Esophagus (tissue), 2 donors: ENCODE measurements around the gene CPLX1. TPM values are rescaled to one million over a fixed set of nuclear protein-coding genes. Genes with fewer than 3 reads are reported as not detected.
"Not testable (repeated sequence)": the region's sequence is repeated elsewhere in the genome, so short reads cannot be mapped to it uniquely, and the experiment has no call there.

Experiments used
- H3K27ac ChIP-seq, 2 donors: one replicate each; pipeline ENCODE4 v1.5.1; 2013; ENCODE audit warnings: low read depth in 2 of 2, mild to moderate bottlenecking in 2 of 2, inconsistent platforms in 1 of 2, low read length in 1 of 2, moderate library complexity in 1 of 2
- H3K27me3 ChIP-seq, 2 donors: one replicate each; pipeline ENCODE4 v1.6.1; 2013; ENCODE audit warnings: low read length in 2 of 2, control low read depth in 1 of 2, mild to moderate bottlenecking in 1 of 2; ENCODE audit not compliant: insufficient read depth in 2 of 2, control insufficient read depth in 1 of 2
- H3K36me3 ChIP-seq, 2 donors: one replicate each; pipeline ENCODE4 v1.6.1; 2013; ENCODE audit warnings: low read length in 1 of 2; ENCODE audit not compliant: control insufficient read depth in 2 of 2, insufficient read depth in 2 of 2
- H3K4me1 ChIP-seq, 2 donors: one replicate each; pipeline ENCODE4 v1.6.1; 2013; ENCODE audit warnings: low read length in 1 of 2; ENCODE audit not compliant: control insufficient read depth in 2 of 2, insufficient read depth in 2 of 2
- H3K4me3 ChIP-seq, 2 donors: one replicate each; pipeline ENCODE4 v1.5.1; 2013; ENCODE audit warnings: low read length in 2 of 2, mild to moderate bottlenecking in 2 of 2, low read depth in 1 of 2, moderate library complexity in 1 of 2
- H3K9me3 ChIP-seq, 2 donors: one replicate each; pipeline ENCODE4 v1.6.1; 2013; ENCODE audit warnings: mild to moderate bottlenecking in 2 of 2, low read depth in 1 of 2, low read length in 1 of 2, moderate library complexity in 1 of 2; ENCODE audit not compliant: control insufficient read depth in 2 of 2, insufficient read depth in 1 of 2
- WGBS, 2 donors: extraction: QIAGEN DNeasy Blood & Tissue Kit; methylation state at CpG; one replicate each; pipeline ENCODE4 v1.1.7; 2013; 5-methylcytosine and 5-hydroxymethylcytosine counted together
- polyA plus RNA-seq, 2 donors: library from polyadenylated mRNA; stranded (reverse); fragments of 200-250 nt; gene quantifications; one replicate each; pipeline ENCODE4 v1.2.3, GENCODE V29; 2013
- donor health status: healthy with polysubstance abuse.
- donor health status: Bipolar disorder and iron deficiency.

Gene CPLX1
- polyA plus RNA-seq, 2 donors, result 0.74 to 2.8 TPM

DNA sequence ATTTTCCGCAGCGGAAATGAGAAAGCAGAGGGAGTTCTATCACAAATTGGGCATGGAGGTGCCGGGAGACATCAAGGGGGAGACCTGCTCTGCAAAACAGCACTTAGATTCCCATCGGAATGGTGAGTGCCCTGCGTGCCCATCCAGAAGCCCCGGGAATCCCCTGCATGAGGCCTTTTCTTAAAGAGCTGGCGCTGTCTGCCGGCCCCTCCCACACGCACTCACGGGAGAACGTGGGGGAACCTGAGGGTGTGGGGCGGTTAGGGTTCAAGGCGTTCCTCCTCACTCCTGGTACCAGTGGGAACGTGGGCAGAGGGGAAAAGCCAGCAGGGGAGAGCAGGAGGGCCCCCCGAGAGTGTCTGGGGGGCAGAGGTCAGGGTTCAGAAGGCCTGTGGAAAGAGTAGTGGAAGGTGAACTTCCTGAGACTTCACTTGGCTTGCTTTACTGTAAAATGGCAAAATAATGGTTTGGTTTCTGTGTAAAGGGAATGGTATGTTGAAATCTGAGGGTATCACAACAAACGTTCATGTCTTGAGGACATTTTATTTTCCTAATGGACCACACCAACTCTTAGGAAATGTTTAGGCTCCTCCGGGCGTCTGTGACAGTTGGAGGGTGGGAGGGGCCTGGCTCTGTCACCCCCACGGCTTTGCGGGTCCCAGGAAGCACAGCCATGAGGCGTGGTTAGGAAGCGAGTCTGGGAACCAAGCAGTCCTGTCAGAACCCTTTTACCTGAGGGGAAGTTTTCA, 82.3 kb downstream of the CPLX1 start:
- WGBS, 2 donors, result 74 to 75% methylated on average over 22 of the region's 22 CpGs

DNA sequence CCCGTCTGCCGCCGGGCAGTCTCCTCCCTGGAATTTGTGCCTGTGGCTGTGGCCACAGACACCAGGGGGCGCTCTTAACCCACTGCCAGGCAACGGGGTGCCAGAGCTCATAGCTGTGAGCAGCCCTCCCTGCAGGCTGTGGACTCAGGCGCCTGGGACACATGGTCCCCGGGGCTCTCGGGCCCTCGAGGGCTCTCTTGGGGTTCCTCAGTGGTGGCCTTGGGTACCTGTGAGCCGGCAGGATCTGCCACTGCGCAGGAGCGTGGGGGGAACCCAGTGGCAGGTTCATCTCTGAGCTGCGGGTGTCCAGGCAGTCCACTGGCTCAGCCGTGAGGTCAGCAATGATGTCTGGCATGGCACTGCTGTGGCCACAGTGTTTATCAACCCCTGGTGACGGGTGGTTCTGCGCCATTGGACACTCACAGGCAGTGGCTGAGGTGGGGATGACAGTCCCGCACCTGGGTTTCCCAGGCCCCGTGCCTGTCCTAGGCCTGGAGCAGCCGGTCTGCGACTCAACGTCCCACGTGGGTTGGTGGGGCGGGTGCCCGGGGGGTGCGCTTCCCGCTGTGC, 83.1 kb downstream of the CPLX1 start:
- H3K27me3 ChIP-seq, result no peaks in the 10 kb centered on the region
- peaks cover 8 to 27% of the 10 kb centered on the region in 2 donors for H3K36me3 ChIP-seq
- H3K9me3 ChIP-seq, result no peaks in the 10 kb centered on the region
- H3K27ac ChIP-seq, result no peak overlapping the region
- 71 to 73% methylated on average over 26 of the region's 26 CpGs for WGBS, 2 donors
- no peaks in the 10 kb centered on the region for H3K4me1 ChIP-seq
- H3K4me3 ChIP-seq, result no peak overlapping the region

More for the DNA sequence above, 82.3 kb downstream of the CPLX1 start:
- Histone ChIP-seq H3K4me3 (no peak overlapping the region), H3K9me3 (no peaks in the 10 kb centered on the region), H3K27me3 (no peaks in the 10 kb centered on the region), H3K4me1 (no peaks in the 10 kb centered on the region), H3K36me3 (peaks cover 8 to 26% of the 10 kb centered on the region in 2 donors), H3K27ac (no peak overlapping the region)

DNA sequence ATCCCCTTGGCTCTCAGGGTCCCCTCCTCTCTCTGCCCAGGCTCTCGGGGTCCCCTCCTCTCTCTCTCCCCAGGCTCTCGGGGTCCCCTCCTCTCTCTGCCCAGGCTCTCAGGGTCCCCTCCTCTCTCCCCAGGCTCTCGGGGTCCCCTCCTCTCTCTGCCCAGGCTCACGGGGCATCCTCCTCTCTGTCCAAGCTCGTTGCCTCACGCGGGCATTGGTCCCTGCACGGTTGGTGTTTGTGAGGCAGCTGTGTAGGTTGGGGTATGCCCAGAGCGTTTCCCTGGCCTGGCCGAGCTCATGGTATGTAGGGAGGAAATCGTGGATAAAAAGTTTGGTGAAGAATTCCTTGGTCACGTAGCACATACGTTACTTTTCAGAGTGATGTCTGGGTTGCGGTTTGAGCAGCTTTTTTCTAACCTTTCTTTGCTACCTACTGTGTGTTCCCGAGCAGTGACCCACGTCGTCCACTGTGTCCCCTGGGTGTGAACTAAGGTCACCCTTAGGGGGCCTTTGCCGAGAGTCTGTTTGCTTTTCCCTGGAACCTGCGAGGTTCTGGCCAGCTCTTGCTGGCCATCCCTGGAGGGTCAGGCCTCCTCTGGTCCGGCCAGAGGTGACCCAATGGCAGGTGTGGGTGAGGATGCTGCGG, 83.7 kb downstream of the CPLX1 start:
- Histone ChIP-seq H3K36me3 (peaks cover 12 to 32% of the 10 kb centered on the region in 2 donors), H3K9me3 (no peaks in the 10 kb centered on the region)
- 79 to 80% methylated on average over 21 of the region's 21 CpGs for WGBS, 2 donors

DNA sequence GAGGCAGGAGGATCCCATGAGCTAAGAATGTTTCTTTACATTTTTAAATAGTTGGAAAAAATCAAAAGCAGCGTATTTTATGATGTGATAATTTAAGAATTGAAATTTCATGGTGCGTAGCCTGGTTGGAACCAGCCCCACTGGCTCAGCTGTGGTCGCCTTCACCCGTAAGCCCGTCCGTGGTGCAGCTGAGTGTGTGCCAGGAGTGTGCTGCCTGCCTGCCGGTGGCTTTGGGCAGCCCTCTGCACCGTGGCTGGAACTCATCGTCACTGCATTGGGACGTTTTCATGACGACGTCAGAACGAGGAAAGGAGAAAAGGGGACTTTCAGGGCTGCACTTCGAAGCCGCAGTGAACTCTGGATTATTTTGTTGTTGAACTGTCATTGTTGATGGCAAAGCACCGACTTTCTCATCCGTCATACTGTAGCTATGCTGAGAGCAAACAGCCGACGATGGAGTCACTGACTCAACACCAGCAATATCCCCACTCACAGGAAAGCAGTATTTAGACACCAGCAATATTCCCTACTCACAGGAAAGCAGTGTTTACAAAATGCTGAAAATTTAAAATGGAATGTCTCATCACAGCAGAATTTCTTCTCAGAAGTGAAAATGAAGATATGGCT, 85.2 kb downstream of the CPLX1 start:
- H3K4me1 ChIP-seq, result no peaks in the 10 kb centered on the region
- WGBS, 2 donors, result 78 to 83% methylated on average over 19 of the region's 19 CpGs
- H3K27me3 ChIP-seq, result no peaks in the 10 kb centered on the region
- H3K36me3 ChIP-seq, result peaks cover 12 to 36% of the 10 kb centered on the region in 2 donors
- no peak overlapping the region for H3K27ac ChIP-seq
- no peak overlapping the region for H3K4me3 ChIP-seq
- no peaks in the 10 kb centered on the region for H3K9me3 ChIP-seq

More for the DNA sequence above, 83.7 kb downstream of the CPLX1 start:
- Histone ChIP-seq H3K4me3 (no peak overlapping the region), H3K27ac (no peak overlapping the region), H3K27me3 (no peaks in the 10 kb centered on the region), H3K4me1 (no peaks in the 10 kb centered on the region)

DNA sequence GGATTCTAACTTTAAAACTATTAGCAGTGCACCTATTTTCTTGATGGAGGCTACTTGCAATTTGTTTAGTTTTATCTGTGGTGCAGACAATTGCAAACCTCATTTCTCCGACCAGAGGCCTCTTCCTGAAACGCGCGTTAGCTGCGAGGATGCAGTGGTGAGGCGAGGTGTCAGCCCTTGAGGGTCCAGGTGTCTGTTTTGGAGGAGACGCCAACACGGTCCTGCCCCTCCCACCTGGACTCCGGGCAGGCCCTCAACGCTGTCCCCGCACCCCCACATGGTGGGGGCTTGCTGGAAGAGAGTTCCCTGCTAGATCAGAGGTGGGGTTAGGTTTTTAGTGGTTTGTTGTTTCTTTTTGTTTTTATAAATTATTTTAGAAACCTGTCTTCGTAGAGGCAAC, 85.9 kb downstream of the CPLX1 start:
- Histone ChIP-seq H3K4me3 (no peak overlapping the region), H3K36me3 (peaks cover 15 to 41% of the 10 kb centered on the region in 2 donors), H3K4me1 (no peaks in the 10 kb centered on the region), H3K27me3 (no peaks in the 10 kb centered on the region), H3K27ac (no peak overlapping the region), H3K9me3 (no peaks in the 10 kb centered on the region)
- WGBS, 2 donors, result 84 to 86% methylated on average over 12 of the region's 12 CpGs

DNA sequence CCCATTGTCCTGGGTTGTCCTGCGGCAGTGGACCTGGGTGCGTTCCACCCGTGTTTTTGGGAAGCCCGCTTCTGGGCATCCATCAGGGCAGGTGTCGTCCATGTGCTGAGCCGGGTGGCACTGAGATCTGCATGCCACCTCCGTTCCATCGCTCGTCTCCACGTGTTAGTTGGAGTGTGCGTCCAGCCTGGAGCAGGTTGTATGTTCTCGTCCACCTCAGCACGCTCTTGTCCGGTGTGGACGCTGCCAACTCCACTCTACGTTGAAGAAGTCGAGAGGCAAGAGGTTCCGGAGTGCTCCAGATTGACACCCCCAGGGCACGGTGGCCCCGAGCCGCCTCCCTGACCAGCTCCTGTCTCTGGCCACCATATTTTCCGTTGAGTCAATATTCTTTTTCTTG, 86.4 kb downstream of the CPLX1 start:
- Histone ChIP-seq H3K9me3 (no peaks in the 10 kb centered on the region), H3K4me1 (no peaks in the 10 kb centered on the region), H3K4me3 (no peak overlapping the region), H3K27me3 (no peaks in the 10 kb centered on the region), H3K36me3 (peaks cover 15 to 46% of the 10 kb centered on the region in 2 donors), H3K27ac (no peak overlapping the region)
- 95 to 96% methylated on average over 22 of the region's 22 CpGs for WGBS, 2 donors

DNA sequence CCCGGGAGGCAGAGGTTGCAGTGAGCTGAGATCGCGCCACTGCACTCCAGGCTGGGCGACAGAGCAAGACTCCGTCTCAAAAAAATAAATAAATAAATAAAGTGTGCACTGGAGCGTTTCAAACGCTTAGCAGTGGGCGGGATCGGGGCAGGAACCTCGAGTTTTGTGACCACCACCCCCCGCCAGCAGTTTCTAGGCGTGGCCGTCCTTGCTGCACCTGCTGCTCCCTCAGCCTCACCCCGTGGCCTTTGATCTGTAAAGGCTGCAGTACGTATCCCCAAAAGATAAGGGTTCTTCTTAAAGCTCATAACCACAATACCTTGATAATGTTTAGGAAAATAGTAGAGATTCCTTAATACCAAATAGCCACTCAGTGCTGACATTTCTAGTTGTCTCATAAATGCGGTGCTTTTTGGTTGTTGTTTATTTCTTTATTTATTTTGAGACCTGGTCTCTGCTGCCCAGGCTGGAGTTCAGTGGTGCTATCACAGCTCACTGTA, 87.1 kb downstream of the CPLX1 start:
- H3K4me3 ChIP-seq, result no peak overlapping the region
- 81 to 85% methylated on average over 16 of the region's 16 CpGs for WGBS, 2 donors
- H3K9me3 ChIP-seq, result no peaks in the 10 kb centered on the region
- peaks cover 18 to 51% of the 10 kb centered on the region in 2 donors for H3K36me3 ChIP-seq
- H3K27ac ChIP-seq, result no peak overlapping the region
- no peaks in the 10 kb centered on the region for H3K27me3 ChIP-seq
- no peaks in the 10 kb centered on the region for H3K4me1 ChIP-seq

DNA sequence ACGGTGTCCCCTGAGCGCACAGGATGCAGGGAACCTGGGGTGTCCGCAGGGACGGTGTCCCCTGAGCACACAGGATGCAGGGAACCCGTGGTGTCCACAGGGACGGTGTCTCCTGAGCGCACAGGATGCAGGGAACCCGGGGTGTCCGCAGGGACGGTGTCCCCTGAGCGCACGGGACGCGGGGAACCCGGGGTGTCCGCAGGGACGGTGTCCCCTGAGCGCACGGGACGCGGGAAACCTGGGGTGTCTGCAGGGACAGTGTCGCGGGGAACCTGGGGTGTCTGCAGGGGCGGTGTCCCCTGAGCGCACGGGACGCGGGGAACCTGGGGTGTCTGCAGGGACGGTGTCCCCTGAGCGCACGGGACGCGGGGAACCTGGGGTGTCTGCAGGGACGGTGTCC, 89.4 kb downstream of the CPLX1 start:
- H3K4me3 ChIP-seq, H3K27me3 ChIP-seq, H3K27ac ChIP-seq, H3K4me1 ChIP-seq, H3K9me3 ChIP-seq: not testable (repeated sequence)
- peaks cover 21 to 65% of the 10 kb centered on the region in 2 donors for H3K36me3 ChIP-seq
- 97 to 98% methylated on average over 27 to 33 of the region's 34 CpGs for WGBS, 2 donors

DNA sequence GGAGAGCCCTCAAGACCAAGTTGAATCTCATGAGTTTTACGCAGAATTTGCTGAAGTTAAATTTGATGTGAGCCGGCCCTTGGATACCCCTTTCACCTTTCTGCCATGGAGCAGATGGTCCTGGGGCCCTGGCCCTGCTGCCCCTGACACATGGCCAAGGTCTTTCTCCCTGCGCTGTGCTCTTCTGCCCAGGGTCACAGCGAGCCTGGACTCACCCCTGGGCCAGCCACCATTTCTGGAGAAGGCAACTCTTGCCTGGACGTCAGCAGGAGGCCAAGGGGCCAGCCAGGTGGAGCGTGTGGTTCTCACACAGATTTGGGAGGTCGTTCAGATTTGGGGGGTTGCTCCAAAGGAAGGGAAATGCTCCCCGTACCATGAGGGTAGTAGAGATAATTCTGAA, 90.3 kb downstream of the CPLX1 start:
- peaks cover 0 to 5% of the 10 kb centered on the region in 2 donors for H3K9me3 ChIP-seq
- H3K4me3 ChIP-seq, result no peak overlapping the region
- no peak overlapping the region for H3K27ac ChIP-seq
- no peaks in the 10 kb centered on the region for H3K27me3 ChIP-seq
- WGBS, 2 donors, result 95 to 96% methylated on average over 8 of the region's 8 CpGs
- no peaks in the 10 kb centered on the region for H3K4me1 ChIP-seq
- H3K36me3 ChIP-seq, result peaks cover 21 to 66% of the 10 kb centered on the region in 2 donors
